K562 (cell line): ENCODE measurements around the gene FSTL1.

Experiments used
- CREM ChIP-seq: IDR thresholded peaks from 2 replicates; pipeline ENCODE4 v1.6.1; 2014; ENCODE audit warnings: antibody characterized with exemption, low read depth
- KDM1A ChIP-seq, 2 experiments: fragments of 450-650 bp; IDR thresholded peaks; 2 replicates each; pipeline ENCODE4 v1.6.1; 2016; ENCODE audit warnings: mild to moderate bottlenecking in 2 of 2
- MXI1 ChIP-seq: IDR thresholded peaks from 2 replicates; pipeline ENCODE4 v1.6.1; 2011; ENCODE audit warnings: low read depth, mild to moderate bottlenecking, improper control_type of control experiment, low read length
- ZNF551 ChIP-seq: fragments of 250-450 bp; sonication (Bioruptor Pico); IDR thresholded peaks from 2 replicates; pipeline ENCODE4 v1.5.0; 2021; ENCODE audit warnings: mild to moderate bottlenecking, moderate library complexity
- TF ChIP-seq, protein P1 (sequence below), 3 experiments: IDR thresholded peaks in 2 of 3; conservative IDR thresholded peaks in 1 of 3; 2 replicates each; pipeline ENCODE4 v1.5.1; 2011 to 2012; ENCODE audit warnings: low read length in 3 of 3, mild to moderate bottlenecking in 3 of 3, control low read depth in 2 of 3, improper control_type of control experiment in 1 of 3, inconsistent platforms in 1 of 3, low read depth in 1 of 3, mixed read lengths in 1 of 3, moderate library complexity in 1 of 3; ENCODE audit not compliant: insufficient read depth in 2 of 3

DNA sequence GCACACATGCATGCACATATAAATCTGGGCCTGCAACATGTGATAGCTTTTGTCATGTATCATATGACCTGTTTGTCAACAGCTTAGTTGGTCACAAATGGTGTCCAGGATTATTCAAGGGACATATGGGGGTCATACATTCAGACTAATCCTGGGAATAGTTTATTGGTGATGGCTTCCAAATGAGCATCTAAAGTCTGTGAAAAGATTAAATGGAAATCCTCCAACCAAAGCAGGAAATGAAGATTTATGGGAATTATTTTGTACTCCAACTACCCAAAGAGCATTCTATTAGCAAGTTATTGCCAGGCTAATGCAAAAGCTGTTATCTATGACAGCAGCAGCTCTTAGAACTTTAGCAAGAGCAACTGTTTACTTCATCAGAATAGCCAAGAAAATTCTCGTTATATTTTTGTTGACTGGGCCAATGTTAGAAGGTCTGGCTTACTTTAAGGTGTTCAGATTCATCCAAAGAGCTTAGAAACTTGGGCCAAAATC, 7.1 kb downstream of the FSTL1 start:
- no peak for TF ChIP-seq KDM1A (IDR thresholded peaks at IDR 0.05)
- TF ChIP-seq, protein P1, sequence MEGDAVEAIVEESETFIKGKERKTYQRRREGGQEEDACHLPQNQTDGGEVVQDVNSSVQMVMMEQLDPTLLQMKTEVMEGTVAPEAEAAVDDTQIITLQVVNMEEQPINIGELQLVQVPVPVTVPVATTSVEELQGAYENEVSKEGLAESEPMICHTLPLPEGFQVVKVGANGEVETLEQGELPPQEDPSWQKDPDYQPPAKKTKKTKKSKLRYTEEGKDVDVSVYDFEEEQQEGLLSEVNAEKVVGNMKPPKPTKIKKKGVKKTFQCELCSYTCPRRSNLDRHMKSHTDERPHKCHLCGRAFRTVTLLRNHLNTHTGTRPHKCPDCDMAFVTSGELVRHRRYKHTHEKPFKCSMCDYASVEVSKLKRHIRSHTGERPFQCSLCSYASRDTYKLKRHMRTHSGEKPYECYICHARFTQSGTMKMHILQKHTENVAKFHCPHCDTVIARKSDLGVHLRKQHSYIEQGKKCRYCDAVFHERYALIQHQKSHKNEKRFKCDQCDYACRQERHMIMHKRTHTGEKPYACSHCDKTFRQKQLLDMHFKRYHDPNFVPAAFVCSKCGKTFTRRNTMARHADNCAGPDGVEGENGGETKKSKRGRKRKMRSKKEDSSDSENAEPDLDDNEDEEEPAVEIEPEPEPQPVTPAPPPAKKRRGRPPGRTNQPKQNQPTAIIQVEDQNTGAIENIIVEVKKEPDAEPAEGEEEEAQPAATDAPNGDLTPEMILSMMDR (IDR thresholded peaks at IDR 0.05 in 2 of 3, conservative IDR thresholded peaks at IDR 0.05 in 1 of 3; ENCODE audit: insufficient read depth in 2 of 3, low read depth in 1 of 3, low read length in 3 of 3): no peak
- TF ChIP-seq ZNF551 (CRISPR knock-in tag): no peak
- no peak for TF ChIP-seq CREM
- no peak for TF ChIP-seq MXI1
